LNCAP (cell line): ENCODE measurements around the gene AMOTL1.

Source experiments
- CTCF ChIP-seq: fragments of 450-650 bp; IDR thresholded peaks from 2 replicates; pipeline ENCODE4 v1.5.1; 2017; ENCODE audit warnings: mild to moderate bottlenecking

Gene AMOTL1

GRCh38 chr11:94876645-94877442 lies 108.7 kb downstream of the AMOTL1 start:
- TF ChIP-seq CTCF = no peak

GRCh38 chr11:94877443-94878200 lies 109.5 kb downstream of the AMOTL1 start:
- no peak for TF ChIP-seq CTCF

GRCh38 chr11:94879006-94879405 lies 110.8 kb downstream of the AMOTL1 start:
- TF ChIP-seq CTCF = no peak

GRCh38 chr11:94880216-94880615 lies 112.1 kb downstream of the AMOTL1 start:
- no peak for TF ChIP-seq CTCF

GRCh38 chr11:94882931-94883330 lies 114.8 kb downstream of the AMOTL1 start:
- TF ChIP-seq CTCF = no peak

- TF ChIP-seq CTCF = no peak
Observed at GRCh38 chr11:94883878-94884277, 115.7 kb downstream of the AMOTL1 start.

GRCh38 chr11:94884376-94884775 lies 116.2 kb downstream of the AMOTL1 start:
- no peak for TF ChIP-seq CTCF
